ENCODE data around the gene AMER3.

DNA sequence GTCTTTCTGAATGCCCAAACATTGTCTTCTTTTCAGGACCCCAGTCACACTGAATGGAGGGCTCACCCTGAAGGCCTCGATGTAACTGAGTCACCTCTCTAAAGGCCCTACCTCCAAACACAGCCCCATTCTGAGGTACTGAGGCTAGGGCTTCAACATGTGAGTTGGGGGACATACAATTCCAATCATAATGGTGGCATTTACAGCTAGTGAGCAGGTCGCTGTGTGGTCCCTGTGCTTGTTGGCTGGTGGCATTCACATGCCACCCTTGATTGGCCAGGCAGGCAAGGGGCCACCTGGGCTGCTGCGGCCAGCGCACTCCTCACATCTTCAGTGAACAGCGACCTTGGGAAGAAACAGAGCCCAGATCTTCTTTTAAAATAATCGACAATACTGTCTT lies 30.7 kb downstream of the AMER3 start:
- no peak for TF ChIP-seq POLR2A (IDR thresholded peaks at IDR 0.05)
- TF ChIP-seq, protein P1, sequence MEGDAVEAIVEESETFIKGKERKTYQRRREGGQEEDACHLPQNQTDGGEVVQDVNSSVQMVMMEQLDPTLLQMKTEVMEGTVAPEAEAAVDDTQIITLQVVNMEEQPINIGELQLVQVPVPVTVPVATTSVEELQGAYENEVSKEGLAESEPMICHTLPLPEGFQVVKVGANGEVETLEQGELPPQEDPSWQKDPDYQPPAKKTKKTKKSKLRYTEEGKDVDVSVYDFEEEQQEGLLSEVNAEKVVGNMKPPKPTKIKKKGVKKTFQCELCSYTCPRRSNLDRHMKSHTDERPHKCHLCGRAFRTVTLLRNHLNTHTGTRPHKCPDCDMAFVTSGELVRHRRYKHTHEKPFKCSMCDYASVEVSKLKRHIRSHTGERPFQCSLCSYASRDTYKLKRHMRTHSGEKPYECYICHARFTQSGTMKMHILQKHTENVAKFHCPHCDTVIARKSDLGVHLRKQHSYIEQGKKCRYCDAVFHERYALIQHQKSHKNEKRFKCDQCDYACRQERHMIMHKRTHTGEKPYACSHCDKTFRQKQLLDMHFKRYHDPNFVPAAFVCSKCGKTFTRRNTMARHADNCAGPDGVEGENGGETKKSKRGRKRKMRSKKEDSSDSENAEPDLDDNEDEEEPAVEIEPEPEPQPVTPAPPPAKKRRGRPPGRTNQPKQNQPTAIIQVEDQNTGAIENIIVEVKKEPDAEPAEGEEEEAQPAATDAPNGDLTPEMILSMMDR (IDR thresholded peaks at IDR 0.05 in 8 of 11, conservative IDR thresholded peaks at IDR 0.05 in 3 of 11): no peak
